ENCODE measurements around the gene ACADL.
"Not testable (repeated sequence)": the region's sequence is repeated elsewhere in the genome, so short reads cannot be mapped to it uniquely, and the experiment has no call there.

- TF ChIP-seq CTCF (IDR thresholded peaks at IDR 0.05; ENCODE audit: insufficient read depth, low read length); POLR2AphosphoS5 (IDR thresholded peaks at IDR 0.05; ENCODE audit: low read depth): not testable (repeated sequence)
These were observed 43.6 kb downstream of the ACADL start for GRCh38 chr2:210181606-210182088.

Data from HL-60 (cell line).